GM19239 (cell line): ENCODE measurements around the gene SNX30.
A peak's percentile ranks its signal among the peaks of the same experiment; 100 is the strongest.

ENCODE experiments used
- DNase-seq: peaks from one replicate; pipeline ENCODE4 v3.0.0; 2011; ENCODE audit warnings: low spot score; ENCODE audit not compliant: insufficient read length
- FAIRE-seq: peaks from 2 replicates; lab custom pipeline; 2011; peaks lifted over from hg19 to GRCh38; lab: Jason Lieb, UNC

SNX30 gene

DNA sequence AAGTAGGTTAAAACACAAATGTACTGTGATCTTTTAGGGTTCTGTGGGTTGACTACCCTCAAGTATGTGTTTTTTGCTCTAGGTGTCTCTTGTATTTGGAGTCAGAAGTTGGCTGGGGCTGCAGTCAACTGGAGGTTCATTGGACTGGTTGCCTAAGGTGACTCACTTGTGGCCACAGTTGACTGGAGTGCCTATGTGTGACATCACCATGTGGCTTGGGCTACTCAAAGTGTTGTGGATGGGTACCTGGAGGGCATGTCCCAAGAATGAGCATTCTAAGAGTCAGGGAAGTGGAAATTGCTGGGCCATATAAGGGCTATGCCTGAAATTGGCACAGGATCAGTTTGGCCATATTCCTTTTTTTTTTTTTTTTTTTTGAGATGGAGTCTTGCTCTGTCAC is 27.4 kb downstream of the SNX30 start:
- FAIRE-seq (no peak), DNase-seq (no peak)

DNA sequence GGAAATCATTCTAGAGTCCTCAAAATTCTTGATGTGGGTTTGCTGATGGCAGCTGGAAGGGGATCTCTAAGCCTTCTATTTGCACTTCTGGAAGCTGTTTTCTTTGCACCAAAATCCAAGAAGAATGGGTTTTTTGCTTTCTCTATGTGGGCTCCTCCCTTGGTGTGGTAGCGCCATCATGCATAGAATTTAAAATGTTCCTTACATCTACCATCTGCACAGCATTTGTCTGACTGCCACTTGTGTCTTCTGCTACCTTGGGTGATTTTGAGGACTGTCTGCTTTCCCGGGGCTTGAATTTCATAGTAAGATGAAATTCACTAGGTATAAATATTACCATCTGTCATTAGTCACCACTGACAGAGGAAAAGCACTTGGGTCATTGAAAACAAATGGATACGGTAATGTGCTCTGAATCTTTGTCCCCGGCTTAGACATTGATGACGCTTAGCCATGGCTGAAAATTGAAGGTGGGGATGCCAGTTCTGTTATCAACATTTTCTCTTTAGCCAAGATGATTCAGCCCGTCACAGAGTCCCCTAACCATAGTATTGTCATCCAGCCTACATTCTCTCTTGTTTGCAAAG is 30.0 kb downstream of the SNX30 start:
- FAIRE-seq (no peak), DNase-seq (no peak)

DNA sequence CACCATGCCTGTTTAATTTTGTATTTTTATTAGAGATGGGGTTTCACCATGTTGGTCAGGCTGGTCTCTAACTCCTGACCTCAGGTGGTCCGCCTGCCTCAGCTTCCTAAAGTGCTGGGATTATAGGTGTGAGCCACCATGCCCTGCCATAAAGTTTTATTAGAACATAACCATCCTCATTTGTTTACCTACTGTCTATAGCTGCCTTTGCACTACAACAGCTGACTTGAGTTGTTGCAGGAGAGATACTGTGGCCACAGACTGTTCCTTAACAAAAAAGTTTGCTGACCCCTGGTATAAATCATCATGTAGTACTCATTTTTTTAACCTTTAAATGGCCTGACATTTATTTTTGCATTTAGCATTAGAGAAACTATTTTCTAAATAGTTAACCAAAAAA is 31.7 kb downstream of the SNX30 start:
- DNase-seq (no peak), FAIRE-seq (no peak)

DNA sequence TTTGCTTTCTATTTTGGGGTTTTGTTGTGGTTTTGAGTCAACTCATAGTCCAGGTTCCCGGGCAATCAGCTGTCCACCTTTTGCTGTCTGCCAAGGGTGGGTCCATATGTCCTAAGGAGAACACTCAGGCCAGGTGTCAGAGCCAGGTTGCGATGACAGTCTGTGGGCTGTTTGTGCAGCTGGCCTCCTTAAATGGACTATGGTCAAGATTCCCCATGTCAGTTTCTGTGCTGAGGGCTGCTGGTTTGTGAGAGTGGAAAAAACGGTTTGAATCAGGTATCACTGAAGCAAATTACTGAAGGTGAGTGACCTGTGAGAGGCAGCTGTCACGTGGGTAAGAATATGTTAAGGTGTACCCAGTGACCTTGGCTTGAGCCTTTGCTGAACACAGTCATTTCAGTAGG is 33.0 kb downstream of the SNX30 start:
- DNase-seq (no peak), FAIRE-seq (no peak)

DNA sequence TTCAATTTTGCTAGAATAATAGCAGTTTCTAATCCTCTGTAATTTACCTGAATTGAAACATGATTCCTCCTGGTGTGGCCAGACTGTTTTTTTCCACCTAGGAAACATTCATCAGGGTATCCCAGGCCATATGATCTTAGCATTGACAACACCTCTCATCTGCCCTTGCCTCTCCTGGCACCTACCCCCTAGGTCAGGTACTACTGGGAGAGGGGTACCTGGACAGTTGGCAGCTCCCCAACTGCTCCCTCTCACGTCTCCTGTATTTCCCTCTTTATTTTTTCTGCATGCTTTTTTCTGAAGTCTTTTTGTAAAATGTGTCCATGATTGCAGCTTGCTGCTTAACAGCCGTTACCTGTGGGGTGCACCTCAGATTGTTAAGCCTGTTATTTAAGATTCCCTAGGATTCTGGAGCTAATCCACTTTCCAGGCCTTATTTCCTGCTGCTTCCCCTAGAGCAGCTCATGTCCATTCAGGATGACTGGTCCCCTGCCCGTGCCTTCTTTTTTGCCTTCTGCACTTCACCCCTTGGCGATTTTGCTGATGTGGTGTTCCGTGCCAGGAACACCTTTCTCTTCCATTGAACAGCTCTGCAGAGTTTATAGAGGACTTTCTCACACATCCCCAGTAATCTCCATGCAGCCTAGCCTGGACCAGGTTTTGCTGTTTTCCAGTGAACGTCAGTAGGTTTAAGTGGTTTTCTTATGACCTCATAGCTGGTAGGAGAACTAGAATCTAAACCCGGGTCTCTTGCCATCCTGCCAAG is 33.6 kb downstream of the SNX30 start:
- DNase-seq, result no peak
- no peak for FAIRE-seq

DNA sequence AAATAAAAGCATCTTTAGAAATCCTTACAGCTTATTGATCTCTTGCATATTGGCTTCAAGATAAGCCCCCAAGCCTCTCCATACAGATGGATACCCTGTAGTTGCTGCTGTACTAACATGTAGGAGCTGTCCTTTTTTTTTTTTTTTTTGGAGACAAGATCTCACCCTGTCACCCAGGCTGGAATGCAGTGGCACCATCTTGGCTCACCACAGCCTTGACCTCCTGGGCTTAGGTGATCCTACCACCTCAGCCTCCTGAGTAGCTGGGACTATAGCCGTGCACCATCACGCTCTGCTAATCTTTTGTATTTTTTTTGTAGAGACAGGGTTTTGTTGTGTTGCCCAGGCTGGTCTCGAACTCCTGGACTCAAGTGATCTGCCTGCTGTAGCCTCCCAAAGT is 35.4 kb downstream of the SNX30 start:
- no peak for FAIRE-seq
- DNase-seq, result no peak

DNA sequence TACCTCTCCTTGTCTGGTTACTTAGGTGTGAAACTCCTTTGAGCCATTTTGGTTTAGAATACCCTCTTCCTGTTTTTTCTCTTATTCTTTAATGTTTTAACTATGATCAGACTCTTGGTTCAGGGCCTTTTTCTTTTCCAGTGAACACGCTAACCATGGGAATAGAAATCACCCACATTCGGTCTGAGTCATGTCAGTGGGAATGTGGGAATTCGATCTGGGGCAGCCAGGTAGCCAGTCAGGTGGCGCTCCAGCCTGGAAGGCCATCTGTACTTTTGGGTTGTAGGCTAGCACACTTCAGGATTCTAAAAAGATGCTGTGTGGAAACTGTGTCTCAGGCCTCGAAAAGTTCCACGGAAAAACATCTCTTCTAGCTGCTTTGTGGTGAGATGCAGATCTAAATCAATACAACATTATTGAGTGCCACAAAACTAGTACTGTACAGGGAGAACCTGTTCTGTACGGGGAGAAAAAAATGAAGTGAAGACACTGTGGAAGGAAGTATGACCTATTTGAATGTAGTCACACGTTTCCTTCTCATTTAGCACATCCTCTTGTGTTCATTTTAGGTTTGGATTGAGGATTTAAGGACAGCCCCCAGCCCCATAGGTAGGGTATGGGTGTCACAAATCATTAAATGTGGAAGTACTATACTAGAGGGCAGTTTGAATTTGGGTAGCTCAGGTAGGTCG is 36.4 kb downstream of the SNX30 start:
- no peak for DNase-seq
- no peak for FAIRE-seq

DNA sequence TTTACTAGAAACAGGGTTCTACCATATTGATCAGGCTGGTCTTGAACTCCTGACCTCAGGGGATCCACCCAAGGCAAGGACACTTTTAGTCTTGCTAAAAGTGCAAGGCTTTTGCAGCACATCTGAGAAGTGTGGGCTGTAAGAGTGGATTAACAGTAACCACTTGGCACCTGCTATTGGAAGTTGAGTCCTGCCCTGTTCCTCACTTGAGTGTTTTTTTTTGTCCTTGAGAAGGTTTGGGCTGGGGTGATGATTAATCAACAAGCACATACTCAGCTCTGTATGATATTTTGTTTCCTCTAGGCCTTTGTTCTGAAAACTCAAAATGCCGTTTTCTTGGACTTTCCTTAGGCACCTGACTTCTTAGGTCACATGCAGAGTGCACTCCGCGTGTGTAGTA is 37.4 kb downstream of the SNX30 start:
- DNase-seq (no peak), FAIRE-seq (no peak)

DNA sequence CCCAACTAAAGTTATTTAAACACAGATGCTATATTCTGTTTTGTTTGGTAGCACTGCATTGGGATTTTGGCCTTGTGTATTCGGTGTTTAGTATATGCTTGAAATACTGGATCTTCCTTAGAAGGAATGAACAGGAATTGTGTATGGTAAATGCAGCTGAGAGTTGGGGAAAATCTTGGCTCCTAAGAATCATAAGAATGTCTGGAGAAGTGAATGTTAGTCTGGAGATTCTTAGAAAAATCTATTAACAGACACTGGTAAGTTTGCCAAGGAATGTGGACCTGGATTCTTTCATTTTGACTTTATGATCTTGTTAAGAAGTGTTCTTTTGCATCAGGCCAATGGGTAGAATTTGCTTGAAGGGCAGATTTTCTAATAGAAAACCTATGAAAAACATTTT is 38.9 kb downstream of the SNX30 start:
- FAIRE-seq (no peak), DNase-seq (no peak)

DNA sequence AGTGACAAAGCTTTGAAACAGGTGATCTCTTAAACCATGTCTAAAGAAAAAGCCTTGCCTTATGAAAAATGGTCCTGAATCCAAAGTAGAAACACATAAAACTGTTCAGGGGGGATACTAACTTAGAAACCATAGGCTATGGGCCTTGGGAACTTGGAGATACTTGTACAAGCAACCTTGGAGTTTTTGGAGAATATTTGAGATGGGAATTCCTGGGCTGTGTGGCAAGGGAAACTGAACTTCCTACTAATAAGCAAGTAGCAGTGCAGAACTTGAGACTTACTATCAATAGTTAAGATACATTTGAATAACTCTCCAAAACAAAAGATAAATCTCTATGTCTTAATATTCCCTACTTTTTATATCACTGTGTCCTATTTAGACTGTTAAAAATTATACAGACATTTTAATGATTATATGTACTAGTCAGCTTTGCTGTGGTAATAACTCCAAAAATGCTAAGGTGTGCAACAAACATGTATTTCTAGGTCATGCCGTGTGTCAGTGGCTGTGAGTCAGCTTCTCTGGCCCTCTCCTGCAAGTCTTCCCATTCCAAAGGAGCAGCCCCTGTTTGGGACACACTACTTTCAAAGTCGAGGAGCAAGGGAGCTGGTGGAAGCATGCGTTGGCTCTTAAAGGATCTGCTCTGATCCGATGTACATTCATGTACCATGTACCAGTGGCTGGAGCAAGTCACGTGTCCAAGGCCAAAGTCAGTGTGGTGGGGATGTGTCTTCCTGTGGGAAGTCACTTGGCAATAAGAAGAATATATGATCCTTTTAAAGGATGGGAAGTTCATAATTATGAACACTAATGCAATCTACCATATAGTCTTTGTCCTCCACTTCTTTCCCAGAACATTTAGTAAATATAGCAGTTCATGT is 39.6 kb downstream of the SNX30 start:
- no peak for DNase-seq

DNA sequence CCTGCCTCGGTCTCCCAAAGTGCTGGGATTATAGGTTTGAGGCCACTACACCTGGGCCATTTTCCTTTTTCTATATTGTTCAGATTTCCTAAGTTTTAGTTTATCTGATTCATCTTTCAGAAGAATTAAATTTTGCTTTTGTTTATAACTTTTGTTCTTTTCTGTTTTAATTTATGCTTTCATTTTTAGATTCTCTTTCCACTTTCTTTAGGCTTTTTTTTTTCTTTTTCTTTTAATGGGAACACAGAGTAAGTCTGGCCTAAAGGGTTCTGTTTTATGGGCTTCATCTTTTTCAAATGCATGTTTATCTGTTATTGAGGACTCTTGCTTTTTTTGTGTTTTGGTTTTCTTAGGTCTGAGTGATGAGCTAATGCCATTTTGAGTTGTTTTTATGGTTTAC is 42.1 kb downstream of the SNX30 start:
- FAIRE-seq, result no peak
- no peak for DNase-seq

More for the DNA sequence above, 39.6 kb downstream of the SNX30 start:
- FAIRE-seq, result no peak

DNA sequence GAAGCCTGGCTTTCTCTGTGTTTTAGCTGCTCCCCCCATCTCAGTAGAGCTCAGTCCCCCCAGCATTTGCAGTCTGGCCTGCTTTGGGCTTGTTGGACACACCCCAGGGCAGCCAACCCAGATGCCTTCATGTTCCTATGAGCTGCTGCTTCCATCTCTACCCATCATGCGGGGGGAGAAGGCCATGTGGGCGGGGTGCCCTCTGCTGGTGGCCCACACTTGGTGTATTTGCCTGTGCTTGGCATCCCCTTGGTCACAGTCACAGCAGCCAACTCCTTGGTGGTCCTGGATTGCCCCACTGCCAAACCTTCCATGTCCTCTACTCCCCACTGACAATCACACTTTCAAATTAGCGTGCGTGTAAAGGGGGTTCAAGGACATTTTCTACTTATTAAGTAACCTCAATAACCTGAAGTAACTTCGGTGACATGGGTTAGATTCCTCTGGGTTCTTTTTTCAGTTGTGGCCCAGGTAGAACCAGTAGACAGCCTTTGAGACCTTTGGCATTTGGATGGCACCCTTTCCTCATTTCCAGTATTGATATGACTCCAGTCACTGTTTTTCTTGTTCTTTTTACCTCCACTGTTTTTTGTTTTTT is 42.8 kb downstream of the SNX30 start:
- DNase-seq (peak; percentile 47), FAIRE-seq (peak; percentile 87)

DNA sequence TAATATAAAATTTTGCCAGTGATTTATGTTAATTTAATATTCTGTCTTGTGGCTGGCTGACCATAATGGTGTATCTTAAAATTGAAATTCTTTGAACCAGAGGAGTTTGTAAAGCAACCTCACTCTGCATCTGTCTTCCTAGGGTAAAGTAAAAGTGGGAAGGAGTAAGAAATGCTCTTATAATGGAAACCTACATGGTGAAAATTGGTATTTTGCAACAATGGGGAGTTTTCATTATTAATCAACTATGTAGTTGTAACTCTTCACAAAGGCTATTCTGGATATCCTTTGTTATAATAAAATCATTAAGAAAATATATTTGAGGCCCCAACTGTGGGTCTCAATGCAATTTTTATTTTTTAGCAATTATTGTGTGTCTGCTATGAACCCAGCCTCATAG is 44.2 kb downstream of the SNX30 start:
- DNase-seq (no peak), FAIRE-seq (no peak)

DNA sequence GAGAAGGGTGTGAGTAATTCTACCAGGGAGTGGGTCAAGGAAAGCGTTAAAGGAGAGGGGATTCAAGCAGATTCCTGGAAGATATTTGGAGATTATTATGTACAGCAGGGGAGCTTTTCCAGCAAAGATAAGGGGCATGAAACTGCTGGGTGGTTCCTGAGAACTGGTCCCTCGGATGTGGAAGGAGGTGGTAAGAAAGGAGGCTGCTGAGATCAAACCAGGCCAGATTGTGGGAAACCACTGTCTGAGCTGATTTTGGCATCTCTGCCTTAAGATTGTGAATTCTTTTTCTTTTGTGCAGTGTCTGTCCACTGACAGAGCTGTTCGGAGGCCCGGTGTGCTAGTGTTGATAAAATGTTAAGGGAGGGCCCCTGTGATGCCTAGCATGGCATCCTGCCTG is 45.4 kb downstream of the SNX30 start:
- no peak for DNase-seq
- no peak for FAIRE-seq

DNA sequence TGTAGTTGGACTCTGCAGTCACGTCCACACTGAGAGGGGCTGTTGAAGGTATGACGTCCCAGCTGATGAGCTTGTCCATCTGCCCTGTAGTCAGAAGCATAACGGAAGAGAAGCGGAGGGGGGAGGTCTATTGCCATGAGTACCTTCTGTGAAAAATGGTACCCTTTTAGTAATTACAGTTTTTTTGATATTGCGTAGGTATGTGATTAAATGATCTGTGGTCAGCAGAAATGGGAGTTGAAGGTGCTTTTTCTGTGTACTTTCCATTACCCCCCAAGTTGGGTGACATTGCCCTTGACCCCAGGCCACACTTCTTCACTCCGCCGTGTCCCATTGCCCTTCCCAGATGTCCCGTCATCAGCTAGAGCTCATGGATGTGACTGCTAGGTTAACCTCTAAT is 45.9 kb downstream of the SNX30 start:
- no peak for FAIRE-seq
- no peak for DNase-seq

DNA sequence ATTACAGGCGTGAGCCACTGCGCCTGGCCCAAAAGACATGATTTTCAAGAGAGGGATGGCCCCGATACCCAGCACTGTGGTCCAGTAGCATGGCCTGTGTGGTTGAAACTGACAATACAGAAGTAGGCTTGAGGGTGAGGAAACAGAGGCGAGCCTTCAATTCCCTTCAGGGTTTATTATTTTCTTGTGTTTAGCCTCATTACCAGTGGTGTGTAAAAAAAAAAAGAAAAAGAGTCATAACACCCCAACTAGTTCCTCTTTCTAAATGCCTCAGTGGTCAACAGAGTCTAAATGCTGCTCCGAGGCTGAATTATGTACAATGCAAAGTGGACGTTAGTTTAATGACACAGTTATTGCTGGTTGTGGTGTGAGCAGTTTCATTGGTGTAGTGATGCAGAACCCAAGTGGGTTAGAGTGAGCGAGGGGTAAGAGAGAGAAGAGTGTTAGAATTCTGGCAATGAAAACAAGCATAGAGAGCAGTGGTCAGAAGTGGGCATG is 58.8 kb downstream of the SNX30 start:
- DNase-seq (peak; percentile 57), FAIRE-seq (peak; percentile 100)

DNA sequence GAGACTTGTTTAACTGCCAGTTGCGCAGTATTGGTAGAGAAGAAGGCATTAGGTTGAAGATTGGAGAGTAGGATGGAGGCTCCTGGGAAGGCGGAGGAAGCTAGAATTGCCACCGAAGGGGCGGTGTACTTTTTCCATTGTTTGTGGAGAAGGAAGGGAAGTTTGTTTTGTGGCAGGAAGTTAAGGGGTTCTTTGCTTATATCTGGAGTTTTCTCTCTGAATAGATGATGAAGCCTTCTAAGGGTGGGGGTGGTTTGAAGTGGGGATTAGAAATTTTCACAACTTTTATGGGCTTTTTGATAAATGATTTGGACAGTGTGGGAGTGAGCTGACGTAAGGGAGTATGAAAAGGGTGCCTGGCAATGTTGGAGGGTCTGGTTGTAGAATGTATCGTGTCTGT is 59.3 kb downstream of the SNX30 start:
- FAIRE-seq (peak; percentile 64), DNase-seq (no peak)

DNA sequence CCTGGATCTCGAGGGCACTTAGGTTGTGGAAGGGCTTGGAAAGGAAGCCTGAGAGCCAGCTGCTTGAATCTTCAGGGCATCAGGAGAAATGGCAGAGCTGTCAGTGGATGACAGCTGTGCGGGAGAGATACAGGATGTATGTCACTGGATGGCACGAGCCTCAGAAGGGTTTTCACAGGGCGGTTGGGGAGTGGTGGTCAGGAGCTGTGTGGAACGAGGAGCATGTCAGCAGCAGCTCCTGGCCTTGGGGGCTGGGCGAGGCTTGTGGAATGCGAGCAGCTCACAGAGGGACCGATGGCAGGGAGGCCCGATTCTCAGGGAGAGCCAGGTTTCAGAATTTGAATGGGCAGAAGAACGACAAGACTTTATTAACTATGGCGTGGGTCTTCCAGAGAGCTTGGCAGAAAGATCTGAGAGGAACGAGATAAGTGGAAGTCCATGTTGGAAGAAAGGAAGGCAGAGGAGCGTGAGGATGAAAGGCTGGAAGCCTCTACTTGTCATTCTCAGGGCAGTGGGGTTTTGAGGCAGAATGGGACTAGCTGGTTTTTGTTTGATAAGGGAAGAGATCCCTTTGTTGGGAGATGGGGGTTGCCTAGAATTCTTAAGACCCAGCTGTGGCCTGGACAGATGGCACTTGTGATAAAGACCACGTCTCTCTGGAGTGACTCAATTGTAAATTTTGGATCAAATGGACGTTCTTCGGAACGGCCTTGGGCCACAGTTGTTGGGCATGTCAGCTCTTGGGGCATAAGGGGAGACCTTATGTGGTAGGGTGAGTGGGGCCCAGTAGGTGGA is 60.3 kb downstream of the SNX30 start:
- FAIRE-seq (no peak), DNase-seq (no peak)

DNA sequence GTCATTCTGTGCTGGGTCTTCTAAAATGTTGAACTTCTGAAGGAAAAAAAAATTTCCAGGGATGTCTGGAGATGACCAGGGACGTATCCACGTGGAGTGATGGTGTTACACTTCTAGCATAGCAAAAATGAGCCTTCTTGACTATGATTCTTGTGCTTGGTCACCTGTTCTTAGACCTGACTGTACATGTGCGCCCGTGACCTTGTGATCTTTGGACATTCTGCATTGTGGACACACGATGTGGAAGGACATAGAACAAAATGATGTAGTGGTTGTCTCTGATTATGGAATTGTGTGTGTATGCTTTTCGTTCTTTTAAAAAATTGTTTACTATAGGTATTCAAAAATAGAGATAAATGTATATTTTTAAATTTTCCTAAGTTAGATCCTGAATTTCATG is 61.0 kb downstream of the SNX30 start:
- DNase-seq, result no peak
- FAIRE-seq, result no peak
